Measurements from ENCODE around the gene ARFIP2.
"Not testable (repeated sequence)": the region's sequence is repeated elsewhere in the genome, so short reads cannot be mapped to it uniquely, and the experiment has no call there.

The ARFIP2 gene

GRCh38 chr11:6481012-6481923 lies at the start of gene ARFIP2, which contains the start of gene TIMM10B:
Gene ARFIP2, minus strand, starts transcription at chr11:6481331. Its CDS starts 910 bp downstream, at chr11:6480421.
Gene TIMM10B, plus strand, starts transcription at chr11:6481501. Its CDS starts 16 bp downstream, at chr11:6481517.
- H3K27ac ChIP-seq, result peak within 1 kb of the TSS; percentile 84 to 95
- peak; percentile 99 for DNase-seq (ENCODE audit: low spot score)
- no peak for TF ChIP-seq CTCF (IDR thresholded peaks at IDR 0.05)
- H3K4me3 ChIP-seq, result peak within 1 kb of the TSS; percentile 90

- no peak overlapping the region for H3K4me3 ChIP-seq
- DNase-seq (ENCODE audit: low spot score), result no peak
- no peak for TF ChIP-seq CTCF (IDR thresholded peaks at IDR 0.05)
- H3K27ac ChIP-seq, result no peak overlapping the region
These were observed 49.7 kb upstream of the ARFIP2 start for GRCh38 chr11:6530848-6531247.

- no peak for DNase-seq (ENCODE audit: low spot score)
These were observed 48.1 kb upstream of the ARFIP2 start for GRCh38 chr11:6529266-6529665.

GRCh38 chr11:6526411-6527135 lies 45.4 kb upstream of the ARFIP2 start:
- Histone ChIP-seq H3K27ac (no peak overlapping the region), H3K4me3 (no peak overlapping the region)
- no peak for DNase-seq (ENCODE audit: low spot score)
- no peak for TF ChIP-seq CTCF (IDR thresholded peaks at IDR 0.05)

More at GRCh38 chr11:6529266-6529665, 48.1 kb upstream of the ARFIP2 start:
- no peak overlapping the region for H3K27ac ChIP-seq
- TF ChIP-seq CTCF (IDR thresholded peaks at IDR 0.05), result no peak
- no peak overlapping the region for H3K4me3 ChIP-seq

- no peak for DNase-seq (ENCODE audit: low spot score)
- H3K27ac ChIP-seq, result no peak overlapping the region
- TF ChIP-seq CTCF (IDR thresholded peaks at IDR 0.05), result no peak
- no peak overlapping the region for H3K4me3 ChIP-seq
These were observed 42.1 kb upstream of the ARFIP2 start for GRCh38 chr11:6523253-6523652.

- H3K4me3 ChIP-seq, H3K27ac ChIP-seq: not testable (repeated sequence)
These were observed 40.8 kb upstream of the ARFIP2 start for GRCh38 chr11:6521946-6522345.

GRCh38 chr11:6520265-6520664 lies 39.1 kb upstream of the ARFIP2 start:
- no peak for DNase-seq (ENCODE audit: low spot score)
- no peak overlapping the region for H3K27ac ChIP-seq

More at GRCh38 chr11:6521946-6522345, 40.8 kb upstream of the ARFIP2 start:
- DNase-seq (ENCODE audit: low spot score), result not testable (repeated sequence)

More at GRCh38 chr11:6520265-6520664, 39.1 kb upstream of the ARFIP2 start:
- H3K4me3 ChIP-seq, result no peak overlapping the region
- no peak for TF ChIP-seq CTCF (IDR thresholded peaks at IDR 0.05)

Measured in coronary artery (tissue), 2 donors.